Stimulated activated CD8-positive, alpha-beta memory T cell treated with anti-CD3 and anti-CD28 coated beads, Interleukin-7, amount 100 ng/mL, for 4 hours (primary cell): ENCODE measurements around the gene RNASE9.
"Not testable (repeated sequence)": the region's sequence is repeated elsewhere in the genome, so short reads cannot be mapped to it uniquely, and the experiment has no call there.

Experiments
- DNase-seq, 2 donors: peaks; one replicate each; pipeline ENCODE4 v3.0.0-alpha.2; 2020; ENCODE audit warnings: low read depth in 2 of 2

Gene RNASE9

DNA sequence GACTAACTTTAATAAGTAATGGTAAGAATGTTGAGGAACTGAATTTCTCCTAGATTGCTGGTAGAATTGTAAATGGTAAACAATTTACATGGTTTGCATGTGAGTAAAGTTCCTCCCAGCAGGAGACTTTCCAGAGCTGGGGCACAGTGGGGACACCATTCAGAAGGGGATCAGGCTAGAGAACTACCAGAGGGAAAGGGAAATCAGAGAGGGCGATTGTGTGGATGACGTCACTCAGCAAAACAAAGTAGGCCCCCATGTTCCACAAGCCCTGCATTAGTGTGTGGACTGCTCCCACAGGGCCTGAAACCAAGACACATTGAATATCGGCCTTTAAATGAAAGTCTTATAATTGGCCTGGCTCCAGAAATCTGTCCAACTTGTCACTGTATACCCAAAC, 17.5 kb upstream of the RNASE9 start:
- no peak for DNase-seq

DNA sequence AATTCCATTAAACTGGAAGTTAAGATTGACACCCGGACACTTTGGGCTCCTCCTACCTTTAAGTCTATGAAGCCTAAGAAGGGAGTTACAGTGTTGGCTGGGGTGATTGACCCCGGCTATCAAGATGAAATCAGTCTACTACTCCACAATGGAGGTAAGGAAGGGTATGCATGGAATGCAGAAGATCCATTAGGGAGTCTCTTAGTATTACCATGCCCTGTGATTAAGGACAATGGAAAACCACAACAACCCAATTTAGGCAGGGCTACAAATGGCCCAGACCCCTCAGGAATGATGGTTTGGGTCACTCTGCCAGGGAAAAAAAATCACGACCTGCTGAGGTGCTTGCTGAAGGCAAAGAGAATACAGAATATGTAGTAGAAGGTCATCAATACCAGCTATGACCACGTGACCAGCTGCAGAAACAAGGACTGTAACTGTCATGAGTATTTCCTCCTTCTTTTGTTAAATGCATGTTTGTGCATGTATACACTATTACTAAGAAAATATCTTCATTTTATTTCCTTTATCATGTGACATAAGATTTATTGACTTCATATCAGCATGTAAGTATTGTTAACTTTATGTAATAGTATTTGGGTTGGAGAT, 11.6 kb upstream of the RNASE9 start:
- DNase-seq: not testable (repeated sequence)

DNA sequence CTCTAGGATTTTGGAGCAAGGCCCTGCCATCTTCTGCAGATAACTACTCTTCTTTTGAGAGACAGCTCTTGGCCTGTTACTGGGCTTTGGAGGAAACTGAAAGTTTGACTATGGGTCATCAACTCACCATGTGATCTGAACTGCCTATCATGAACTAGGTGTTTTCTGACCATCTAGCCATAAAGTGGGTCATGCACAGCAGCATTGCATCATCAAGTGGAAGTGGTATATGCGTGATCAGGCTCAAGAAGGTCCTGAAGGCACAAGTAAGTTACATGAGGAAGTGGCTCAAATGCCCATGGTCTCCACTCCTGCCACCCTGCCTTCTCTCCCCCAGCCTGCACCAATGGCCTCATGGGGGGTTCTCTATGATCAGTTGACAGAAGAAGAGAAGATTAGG, 9.9 kb upstream of the RNASE9 start:
- not testable (repeated sequence) for DNase-seq

DNA sequence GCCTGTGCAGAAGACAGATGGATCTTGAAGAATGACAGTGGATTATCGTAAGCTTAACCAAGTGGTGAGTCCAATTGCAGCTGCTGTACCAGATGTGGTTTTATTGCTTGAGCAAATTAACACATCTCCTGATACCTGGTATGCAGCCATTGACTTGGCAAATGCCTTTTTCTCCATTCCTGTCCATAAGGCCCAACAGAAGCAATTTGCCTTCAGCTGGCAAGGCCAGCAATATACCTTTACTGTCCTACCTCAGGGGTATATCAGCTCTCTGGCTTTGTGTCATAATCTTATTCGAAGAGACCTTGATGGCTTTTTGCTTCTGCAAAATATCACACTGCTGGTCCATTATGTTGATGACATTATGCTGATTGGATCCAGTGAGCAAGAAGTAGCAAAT, 9.0 kb upstream of the RNASE9 start:
- not testable (repeated sequence) for DNase-seq

DNA sequence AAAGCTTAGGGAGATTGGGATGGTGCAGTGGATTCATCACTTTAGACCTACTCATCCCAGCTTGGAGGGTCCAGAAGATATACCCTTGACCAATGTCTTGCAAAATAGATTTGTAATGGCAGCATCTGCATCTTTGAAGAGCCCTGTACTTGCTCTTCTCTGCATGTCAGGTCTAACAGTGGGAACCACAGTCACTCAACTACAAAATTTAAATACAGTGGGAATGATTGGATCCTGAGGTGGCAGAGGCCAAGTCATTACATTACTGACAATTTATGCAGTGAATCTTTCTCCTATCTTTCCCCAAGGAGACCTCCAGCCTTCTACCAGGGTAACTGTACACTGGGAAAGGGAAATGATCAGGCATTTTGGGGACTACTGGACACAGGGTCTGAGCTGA, 8.2 kb upstream of the RNASE9 start:
- DNase-seq: no peak

DNA sequence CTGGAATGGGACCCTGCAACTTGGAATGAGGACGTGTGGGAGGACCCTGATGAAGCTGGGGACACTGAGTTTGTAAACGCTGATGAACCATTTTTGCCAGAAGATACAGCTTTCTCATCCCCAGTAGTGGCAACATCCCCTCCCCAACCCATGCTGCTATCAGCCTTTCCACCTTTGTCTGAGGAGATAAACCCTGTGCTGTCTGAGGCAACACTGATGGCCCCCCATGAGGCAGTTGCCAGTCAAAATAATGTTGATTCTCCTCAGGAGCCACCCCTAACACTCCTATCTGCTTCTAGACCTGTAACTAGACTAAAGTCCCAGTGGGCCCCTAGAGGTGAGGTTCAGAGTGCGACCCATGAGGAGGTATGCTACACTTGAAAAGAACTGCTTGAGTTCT, 7.5 kb upstream of the RNASE9 start:
- no peak for DNase-seq

DNA sequence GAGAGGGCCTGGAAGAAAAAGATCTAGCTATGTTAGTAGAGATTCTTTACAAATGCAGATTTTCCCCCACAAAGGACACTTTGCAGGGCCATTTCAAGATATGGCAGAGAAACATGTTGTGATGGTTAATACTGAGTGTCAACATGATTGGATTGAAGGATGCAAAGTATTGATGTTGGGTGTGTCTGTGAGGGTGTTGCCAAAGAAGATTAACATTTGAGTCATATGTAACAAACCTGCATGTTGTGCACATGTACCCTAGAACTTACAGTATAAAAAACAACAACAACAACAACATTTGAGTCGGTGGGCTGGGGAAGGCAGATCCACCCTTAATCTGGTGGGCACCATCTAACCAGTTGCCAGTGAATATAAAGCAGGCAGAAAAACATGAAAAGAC, 6.4 kb upstream of the RNASE9 start:
- not testable (repeated sequence) for DNase-seq

DNA sequence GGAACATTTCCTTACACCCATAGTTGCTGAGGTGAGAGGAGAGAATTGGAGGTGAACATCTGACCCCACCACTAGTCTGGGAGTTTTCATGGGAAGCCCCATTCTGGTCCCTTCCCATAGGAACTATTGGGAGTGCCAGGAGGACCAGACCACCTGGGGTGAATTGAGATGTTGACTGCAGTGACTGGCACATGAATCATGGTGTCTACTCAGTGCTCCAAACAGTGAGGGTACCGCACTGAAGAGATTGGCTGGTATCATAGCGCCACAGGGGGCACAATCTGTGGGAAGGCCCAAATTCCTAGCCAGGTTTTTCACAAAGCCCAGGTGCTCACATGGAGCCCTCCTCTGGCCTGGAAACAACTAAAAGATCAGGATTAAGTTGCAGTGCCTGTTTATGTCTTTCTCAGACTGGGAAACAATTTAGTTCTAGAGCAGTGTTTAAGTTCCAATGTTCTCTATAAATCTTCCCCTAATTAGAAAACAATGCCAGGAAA, 3.7 kb upstream of the RNASE9 start:
- no peak for DNase-seq

DNA sequence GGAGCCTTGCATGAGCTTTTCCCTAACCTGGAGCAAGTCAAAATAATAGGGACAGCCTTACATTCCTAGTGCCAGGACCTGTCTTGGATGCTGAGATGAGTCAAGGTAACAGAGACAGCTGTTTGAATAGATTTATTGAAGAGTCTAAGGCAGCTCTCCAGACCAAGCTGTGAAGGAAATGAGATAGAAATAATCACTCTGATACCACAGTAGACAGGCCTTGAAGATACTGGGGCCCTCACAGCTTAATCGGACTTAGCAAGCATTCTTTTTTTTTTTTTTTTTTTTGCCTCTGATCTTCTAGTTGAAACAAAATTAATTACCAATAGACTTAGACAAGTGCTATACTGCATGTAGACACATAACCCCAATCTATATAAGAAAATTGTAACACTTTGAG, 3.1 kb upstream of the RNASE9 start:
- no peak for DNase-seq

DNA sequence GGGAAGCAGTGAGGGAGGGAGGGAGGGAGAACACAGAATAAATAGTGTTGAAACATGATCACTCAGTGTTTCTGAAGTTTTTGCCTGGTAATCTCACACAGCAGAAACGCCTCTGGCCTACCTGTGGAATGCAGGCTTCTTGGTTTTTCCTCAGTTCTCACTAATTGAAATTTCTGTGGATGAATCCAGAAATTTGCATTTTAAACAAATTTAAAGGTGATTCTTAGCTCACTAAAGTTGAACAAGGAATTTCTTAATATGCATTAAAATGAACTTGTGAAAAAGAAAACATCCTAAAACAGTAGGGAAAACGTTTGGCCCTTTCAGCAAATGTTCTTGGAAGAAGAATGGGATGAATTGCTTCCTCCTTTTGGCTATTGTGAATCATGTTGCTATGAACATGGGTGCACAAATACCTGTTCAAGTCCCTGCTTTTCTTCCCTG, 1.4 kb downstream of the RNASE9 start:
- DNase-seq: no peak

DNA sequence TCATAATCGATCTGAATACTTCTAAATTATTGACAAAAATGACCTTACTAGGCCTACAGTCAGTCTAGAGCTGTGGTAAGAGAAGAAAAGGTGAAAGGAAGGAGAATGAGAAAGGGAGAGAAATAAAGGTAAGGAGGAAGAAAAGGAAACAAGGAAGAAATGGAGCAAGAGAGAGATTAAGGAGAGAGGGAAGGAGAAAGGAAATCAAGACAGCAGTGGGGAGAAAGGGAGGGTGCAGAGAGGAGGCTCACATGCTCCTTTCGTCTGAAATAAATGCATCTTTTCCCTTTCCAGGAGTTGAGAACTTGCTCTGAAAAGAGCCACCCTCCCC, 3.7 kb downstream of the RNASE9 start:
- no peak for DNase-seq

DNA sequence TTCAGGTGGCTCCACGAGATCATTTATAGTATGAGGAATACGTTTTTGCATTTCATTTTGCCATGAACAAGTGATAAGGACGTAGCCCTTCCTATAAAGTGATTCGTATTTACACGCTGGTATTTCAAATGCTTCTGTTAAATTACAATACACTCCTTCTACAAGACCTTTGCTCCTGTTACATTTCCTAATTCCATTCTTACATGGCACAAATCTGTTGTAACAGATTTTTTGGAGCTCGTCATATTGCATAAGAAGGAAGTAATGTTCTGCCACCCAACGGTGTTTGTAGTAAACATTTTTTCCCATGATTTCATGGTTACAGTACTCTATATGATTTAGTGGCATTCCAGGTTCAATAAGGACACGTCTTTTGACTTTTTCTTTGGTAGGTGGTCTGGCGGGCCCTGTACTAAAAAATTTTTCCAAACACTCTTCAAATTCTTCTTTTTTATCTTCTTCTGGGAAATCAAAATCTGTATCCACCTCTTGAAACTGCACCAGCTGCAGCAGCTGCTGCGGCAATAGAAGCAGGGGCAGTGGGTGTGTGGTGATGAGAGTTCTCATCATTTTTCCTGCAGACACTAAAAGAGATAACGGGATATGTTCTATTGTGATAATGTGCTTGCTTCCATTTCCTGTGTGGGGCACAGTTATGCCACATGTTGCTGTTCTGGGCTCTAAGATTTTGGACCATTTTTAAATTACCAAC, 4.2 kb downstream of the RNASE9 start:
- DNase-seq: no peak

DNA sequence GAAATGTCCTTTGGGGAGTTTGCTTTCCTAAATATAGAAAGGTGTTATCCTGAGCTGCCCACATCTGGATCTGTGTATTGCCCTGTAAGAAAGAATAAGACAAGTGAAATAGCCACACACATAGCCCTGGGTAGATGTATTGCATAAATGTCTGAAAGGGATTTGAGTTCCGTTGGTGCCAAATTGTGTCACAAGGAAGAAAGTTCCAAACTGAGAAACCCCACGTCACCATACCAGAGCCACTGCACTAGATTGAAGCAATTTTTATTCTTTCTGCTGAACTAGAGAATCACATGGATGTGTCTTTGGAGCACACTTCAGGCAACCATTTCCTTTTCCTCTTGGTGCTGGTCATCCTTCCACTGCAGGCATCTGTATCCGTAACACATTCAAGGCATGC, 5.0 kb downstream of the RNASE9 start:
- DNase-seq: no peak

DNA sequence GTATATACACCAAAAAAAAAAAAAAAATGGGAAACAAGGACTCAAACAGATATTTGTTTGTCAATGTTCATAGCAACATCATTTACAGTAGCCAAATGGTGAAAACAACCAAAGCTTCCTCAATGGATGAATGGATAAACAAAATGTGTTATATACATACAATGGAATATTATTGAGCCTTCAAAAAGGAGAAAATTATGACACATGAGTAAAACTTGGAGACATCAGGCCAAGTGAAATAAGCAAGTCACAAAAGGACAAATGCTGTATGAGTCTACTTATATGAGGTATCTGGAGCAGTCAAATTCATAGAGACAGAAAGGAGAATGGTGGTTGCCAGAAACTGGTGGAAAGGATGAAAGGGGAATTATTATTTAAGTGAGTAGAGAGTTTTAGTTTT, 7.8 kb downstream of the RNASE9 start:
- DNase-seq: no peak

DNA sequence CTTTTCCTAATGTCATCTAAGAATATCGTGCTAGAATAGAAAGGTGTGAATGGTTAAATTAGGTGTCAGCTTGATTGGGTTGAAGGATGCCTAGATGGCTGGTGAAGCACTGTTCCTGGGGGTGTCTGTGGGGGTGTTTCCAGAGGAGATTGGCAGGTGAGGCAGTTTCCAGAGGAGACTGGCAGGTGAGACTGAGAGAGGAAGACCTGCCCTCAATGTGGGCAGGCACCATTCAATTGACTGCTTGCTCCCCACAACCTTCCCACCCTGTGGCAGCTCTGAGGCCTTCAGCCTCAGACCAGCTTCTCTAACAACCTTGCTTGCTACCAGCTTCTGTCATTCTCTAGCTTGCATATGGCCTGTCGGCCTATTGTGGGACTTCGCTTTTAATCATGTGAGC, 9.2 kb downstream of the RNASE9 start:
- DNase-seq: no peak

DNA sequence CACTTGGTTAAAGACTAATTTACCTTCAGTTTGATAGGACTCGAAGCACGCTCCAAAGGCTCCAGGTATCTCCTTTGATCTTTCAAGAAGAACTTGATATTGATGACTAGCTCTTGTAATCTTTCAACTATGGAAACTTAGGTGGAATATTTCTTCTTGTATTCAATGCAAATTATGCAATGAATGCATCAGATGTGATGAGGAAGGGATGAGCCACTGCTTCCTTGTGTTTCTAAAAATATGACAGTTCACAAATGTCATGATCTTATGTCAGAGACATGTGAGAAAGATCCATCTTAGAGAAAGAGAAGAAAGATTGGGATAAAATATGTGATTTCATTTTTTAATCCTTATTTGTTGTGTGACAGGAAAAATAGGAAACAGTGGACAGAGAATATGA, 9.9 kb downstream of the RNASE9 start:
- DNase-seq: no peak

DNA sequence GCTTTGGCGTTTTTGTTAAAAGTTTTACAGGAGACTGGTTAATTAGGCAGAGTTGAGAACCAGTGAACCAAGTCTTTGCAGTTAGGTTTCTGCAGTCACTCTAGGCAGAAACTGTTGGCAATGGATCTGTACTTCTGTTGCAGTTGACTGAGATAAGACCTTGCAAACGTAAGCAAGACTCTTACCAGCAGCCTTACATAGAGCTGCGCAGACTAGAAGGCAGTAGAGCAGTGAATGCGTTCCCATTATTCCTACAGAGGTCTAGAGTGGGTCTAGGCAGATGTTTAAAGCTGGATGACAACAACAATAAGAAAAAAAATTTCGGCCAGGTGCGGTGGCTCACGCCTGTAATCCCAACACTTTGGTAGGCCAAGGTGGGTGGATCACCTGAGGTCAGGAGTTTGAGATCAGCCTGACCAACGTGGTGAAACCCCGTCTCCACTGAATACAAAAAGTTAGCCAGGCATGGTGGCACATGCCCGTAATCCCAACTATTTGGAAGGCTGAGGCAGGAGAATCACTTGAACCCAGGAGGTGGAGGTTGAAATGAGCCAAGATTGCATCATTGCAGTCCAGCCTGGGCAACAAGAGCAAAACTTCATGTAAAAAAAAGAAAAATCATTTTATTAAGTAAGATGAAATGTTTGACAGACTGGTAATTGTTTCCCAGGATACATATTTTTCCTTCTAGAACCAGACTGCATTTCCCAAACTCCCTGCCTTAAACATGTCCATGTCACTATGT, 12.3 kb downstream of the RNASE9 start:
- DNase-seq: no peak

DNA sequence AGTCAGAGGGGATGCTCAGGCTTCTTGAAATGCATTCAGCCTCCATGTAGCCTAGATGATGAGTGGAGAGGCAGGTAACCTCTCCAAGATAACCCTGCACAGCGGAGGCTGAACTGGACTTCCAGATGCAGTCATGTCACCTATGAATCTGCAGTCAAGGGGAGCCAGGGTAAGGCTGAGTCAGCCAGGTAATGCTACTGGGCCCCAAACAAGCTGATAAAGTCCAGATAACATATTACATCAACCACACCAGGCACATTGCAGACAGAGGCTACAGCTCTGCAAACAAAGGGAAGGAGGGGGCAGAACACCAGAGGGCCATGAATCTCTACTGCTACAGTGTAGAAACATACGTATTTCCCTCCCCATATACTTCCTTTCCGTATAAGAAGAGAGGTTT, 14.0 kb downstream of the RNASE9 start:
- DNase-seq: no peak

DNA sequence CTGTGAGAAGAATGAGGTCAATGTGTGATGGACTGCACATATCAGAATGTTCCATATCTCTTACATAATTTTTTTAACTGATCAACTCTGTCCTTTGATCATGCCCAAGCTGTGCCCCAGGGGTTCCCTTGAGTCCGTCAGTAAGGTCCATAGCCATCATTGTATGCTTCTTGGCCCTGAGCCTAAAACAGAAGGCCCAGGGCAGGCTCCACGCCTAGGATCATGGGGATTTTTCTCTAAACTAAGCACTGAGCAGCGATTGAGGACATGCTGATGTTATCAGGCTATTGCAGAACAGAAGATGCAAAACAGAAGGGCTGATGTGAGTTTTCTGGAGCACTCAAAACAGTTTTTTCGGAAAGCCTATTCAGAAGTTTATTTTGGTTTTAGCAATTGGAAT, 20.9 kb downstream of the RNASE9 start:
- DNase-seq: no peak

DNA sequence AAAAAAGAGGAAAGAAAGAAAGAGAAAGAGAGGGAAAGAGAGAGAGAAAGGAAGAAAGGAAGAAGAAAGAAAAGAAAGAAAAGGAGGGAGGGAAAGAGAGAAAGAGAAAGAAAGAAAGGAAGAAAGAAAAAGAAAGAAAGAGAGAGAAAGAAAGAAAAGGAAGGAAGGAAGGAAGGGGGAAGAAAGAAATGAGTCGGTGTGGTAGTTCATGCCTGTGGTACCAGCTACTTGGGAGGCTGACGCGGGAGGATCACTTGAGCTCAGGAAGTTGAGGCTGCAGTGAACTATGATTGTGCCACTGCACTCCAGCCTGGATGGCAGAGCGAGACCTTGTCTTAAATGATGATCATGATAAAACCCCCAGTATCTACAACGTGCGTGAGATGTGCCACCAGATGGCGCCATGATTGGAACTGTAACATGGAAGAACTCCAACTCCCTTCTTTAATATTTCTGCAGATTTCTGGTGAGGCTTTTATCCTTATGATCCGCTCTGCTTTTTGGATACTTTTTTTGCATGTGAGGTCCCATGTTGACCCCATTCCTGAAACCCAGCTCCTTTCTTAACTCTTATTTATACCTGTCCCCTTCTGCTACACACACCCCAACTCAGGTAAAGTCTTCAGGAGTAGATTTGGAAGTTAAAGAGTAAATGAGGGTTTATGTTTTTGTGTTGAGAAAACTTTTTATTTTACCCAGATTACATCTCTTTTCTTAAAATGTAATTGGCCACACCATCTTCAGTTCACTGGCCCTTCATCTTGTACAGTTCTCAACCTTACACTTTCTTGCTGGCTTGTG, 29.9 kb downstream of the RNASE9 start:
- peak; percentile 48 to 59 for DNase-seq

DNA sequence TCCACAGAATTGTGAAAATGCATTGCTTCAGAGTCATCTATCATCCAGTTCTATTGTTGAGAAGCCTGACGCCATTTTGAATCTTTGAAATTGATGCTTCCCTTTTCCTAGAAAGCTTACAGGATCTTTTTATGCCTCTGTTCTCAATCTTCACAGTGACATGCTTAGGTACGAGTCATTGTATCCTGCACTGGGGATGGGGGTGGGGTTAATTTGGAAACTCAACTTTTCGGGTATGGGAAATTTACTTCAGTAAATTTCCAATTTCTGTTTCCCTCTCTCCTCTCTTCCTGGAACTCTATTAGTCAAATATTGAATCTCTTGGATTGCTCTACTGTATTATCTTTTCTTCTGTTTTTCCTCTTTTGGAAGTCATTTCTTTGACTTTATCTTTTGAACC, 31.0 kb downstream of the RNASE9 start:
- DNase-seq: no peak

DNA sequence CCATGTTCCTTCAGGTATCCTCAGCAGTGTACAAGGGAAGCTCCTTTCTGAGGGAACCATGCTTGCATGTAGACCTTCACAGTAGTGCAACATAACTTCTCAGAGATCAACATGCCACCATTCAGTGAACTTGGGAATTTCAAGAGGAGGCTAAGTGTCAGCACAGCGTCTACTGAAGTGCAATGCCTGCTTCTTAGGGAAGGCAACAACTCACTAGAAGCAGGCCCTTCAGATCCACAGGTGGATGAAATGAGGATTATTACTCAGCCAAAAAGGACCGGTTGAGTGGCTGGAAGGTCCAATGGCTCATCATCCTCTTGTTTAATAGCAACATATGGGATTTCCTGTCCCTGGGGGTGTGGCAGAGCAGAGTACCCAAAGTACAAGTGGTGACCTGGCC, 36.8 kb downstream of the RNASE9 start:
- no peak for DNase-seq
